ENCODE measurements around the gene SEC14L3. TPM values are rescaled to one million over a fixed set of nuclear protein-coding genes. Genes with fewer than 3 reads are reported as not detected.

The SEC14L3 gene
- total and polyA plus RNA-seq, 2 of the 13 experiments (the other 11 are each of a cell fraction or from before 2014, with no cell fraction given) = not detected

DNA sequence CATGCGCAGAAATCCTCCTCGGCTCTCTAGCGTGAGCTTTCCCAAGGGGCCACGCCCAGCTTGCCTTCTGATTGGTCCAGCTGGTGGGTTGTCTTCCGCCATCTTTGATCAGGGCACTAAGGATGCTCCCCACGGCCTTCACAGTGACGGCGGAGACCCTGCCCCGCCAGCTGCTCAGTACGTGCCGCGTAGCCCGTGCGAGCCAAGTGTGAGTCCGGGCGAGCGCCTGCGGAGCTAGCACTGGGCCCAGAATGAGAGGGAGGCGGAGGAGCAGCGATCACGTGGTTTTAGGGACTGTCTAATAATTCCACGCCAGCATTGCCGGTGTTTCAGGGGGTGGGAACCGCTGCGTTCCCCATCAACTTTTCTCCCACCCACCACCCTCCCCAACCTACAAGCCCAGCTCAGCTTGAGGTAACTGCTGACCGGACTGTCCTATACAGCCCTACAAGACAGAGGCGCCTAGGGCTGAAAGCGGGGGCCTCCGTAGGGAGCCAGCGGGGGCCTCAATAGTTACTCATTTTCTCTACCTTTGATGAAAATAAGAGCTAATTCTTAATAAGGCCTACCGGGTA is 47.8 kb downstream of the SEC14L3 start (continued):
- TF ChIP-seq, protein P1, sequence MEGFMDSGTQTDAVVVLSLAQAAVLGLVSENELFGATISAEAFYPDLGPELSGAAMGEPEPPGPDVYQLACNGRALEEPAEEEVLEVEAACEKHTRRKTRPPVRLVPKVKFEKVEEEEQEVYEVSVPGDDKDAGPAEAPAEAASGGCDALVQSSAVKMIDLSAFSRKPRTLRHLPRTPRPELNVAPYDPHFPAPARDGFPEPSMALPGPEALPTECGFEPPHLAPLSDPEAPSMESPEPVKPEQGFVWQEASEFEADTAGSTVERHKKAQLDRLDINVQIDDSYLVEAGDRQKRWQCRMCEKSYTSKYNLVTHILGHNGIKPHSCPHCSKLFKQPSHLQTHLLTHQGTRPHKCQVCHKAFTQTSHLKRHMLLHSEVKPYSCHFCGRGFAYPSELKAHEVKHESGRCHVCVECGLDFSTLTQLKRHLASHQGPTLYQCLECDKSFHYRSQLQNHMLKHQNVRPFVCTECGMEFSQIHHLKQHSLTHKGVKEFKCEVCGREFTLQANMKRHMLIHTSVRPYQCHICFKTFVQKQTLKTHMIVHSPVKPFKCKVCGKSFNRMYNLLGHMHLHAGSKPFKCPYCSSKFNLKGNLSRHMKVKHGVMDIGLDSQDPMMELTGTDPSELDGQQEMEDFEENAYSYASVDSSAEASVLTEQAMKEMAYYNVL (CRISPR knock-in tag; IDR thresholded peaks at IDR 0.05; ENCODE audit: borderline replicate concordance) = no peak
- TF ChIP-seq, protein P2, sequence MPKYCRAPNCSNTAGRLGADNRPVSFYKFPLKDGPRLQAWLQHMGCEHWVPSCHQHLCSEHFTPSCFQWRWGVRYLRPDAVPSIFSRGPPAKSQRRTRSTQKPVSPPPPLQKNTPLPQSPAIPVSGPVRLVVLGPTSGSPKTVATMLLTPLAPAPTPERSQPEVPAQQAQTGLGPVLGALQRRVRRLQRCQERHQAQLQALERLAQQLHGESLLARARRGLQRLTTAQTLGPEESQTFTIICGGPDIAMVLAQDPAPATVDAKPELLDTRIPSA (CRISPR knock-in tag; IDR thresholded peaks at IDR 0.05; ENCODE audit: borderline replicate concordance) = no peak
- TF ChIP-seq POLR2AphosphoS5 (IDR thresholded peaks at IDR 0.05; ENCODE audit: low read depth, low read length) (peak; percentile 13; the same call in 1 of the 2 replicates), NFE2L1 (CRISPR knock-in tag; IDR thresholded peaks at IDR 0.05; ENCODE audit: borderline replicate concordance) (no peak), ADNP (CRISPR knock-in tag; IDR thresholded peaks at IDR 0.05) (no peak), HOXA7 (CRISPR knock-in tag; IDR thresholded peaks at IDR 0.05) (no peak), GATAD1 (CRISPR knock-in tag; IDR thresholded peaks at IDR 0.05) (peak; percentile 85), ATAD3A (CRISPR knock-in tag; IDR thresholded peaks at IDR 0.05) (no peak), KDM2A (CRISPR knock-in tag; IDR thresholded peaks at IDR 0.05; ENCODE audit: borderline replicate concordance, low read depth) (peak; percentile 98), SP140L (CRISPR knock-in tag; IDR thresholded peaks at IDR 0.05; ENCODE audit: borderline replicate concordance) (no peak), NFKB2 (CRISPR knock-in tag; IDR thresholded peaks at IDR 0.05; ENCODE audit: borderline replicate concordance) (peak; percentile 74; the same call in 1 of the 2 replicates), ZNF343 (CRISPR knock-in tag; IDR thresholded peaks at IDR 0.05) (no peak), REPIN1 (CRISPR knock-in tag; IDR thresholded peaks at IDR 0.05; ENCODE audit: borderline replicate concordance, low read depth) (no peak), ELF3 (CRISPR knock-in tag; IDR thresholded peaks at IDR 0.05) (peak; percentile 68), ZNF607 (CRISPR knock-in tag; IDR thresholded peaks at IDR 0.05; ENCODE audit: borderline replicate concordance) (no peak)
- TF ChIP-seq, protein P3, sequence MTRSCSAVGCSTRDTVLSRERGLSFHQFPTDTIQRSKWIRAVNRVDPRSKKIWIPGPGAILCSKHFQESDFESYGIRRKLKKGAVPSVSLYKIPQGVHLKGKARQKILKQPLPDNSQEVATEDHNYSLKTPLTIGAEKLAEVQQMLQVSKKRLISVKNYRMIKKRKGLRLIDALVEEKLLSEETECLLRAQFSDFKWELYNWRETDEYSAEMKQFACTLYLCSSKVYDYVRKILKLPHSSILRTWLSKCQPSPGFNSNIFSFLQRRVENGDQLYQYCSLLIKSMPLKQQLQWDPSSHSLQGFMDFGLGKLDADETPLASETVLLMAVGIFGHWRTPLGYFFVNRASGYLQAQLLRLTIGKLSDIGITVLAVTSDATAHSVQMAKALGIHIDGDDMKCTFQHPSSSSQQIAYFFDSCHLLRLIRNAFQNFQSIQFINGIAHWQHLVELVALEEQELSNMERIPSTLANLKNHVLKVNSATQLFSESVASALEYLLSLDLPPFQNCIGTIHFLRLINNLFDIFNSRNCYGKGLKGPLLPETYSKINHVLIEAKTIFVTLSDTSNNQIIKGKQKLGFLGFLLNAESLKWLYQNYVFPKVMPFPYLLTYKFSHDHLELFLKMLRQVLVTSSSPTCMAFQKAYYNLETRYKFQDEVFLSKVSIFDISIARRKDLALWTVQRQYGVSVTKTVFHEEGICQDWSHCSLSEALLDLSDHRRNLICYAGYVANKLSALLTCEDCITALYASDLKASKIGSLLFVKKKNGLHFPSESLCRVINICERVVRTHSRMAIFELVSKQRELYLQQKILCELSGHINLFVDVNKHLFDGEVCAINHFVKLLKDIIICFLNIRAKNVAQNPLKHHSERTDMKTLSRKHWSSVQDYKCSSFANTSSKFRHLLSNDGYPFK (CRISPR knock-in tag; IDR thresholded peaks at IDR 0.05; ENCODE audit: borderline replicate concordance) = peak; percentile 99
- TF ChIP-seq, protein P4, sequence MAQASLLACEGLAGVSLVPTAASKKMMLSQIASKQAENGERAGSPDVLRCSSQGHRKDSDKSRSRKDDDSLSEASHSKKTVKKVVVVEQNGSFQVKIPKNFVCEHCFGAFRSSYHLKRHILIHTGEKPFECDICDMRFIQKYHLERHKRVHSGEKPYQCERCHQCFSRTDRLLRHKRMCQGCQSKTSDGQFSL (CRISPR knock-in tag; IDR thresholded peaks at IDR 0.05) = no peak
- TF ChIP-seq, protein P5, sequence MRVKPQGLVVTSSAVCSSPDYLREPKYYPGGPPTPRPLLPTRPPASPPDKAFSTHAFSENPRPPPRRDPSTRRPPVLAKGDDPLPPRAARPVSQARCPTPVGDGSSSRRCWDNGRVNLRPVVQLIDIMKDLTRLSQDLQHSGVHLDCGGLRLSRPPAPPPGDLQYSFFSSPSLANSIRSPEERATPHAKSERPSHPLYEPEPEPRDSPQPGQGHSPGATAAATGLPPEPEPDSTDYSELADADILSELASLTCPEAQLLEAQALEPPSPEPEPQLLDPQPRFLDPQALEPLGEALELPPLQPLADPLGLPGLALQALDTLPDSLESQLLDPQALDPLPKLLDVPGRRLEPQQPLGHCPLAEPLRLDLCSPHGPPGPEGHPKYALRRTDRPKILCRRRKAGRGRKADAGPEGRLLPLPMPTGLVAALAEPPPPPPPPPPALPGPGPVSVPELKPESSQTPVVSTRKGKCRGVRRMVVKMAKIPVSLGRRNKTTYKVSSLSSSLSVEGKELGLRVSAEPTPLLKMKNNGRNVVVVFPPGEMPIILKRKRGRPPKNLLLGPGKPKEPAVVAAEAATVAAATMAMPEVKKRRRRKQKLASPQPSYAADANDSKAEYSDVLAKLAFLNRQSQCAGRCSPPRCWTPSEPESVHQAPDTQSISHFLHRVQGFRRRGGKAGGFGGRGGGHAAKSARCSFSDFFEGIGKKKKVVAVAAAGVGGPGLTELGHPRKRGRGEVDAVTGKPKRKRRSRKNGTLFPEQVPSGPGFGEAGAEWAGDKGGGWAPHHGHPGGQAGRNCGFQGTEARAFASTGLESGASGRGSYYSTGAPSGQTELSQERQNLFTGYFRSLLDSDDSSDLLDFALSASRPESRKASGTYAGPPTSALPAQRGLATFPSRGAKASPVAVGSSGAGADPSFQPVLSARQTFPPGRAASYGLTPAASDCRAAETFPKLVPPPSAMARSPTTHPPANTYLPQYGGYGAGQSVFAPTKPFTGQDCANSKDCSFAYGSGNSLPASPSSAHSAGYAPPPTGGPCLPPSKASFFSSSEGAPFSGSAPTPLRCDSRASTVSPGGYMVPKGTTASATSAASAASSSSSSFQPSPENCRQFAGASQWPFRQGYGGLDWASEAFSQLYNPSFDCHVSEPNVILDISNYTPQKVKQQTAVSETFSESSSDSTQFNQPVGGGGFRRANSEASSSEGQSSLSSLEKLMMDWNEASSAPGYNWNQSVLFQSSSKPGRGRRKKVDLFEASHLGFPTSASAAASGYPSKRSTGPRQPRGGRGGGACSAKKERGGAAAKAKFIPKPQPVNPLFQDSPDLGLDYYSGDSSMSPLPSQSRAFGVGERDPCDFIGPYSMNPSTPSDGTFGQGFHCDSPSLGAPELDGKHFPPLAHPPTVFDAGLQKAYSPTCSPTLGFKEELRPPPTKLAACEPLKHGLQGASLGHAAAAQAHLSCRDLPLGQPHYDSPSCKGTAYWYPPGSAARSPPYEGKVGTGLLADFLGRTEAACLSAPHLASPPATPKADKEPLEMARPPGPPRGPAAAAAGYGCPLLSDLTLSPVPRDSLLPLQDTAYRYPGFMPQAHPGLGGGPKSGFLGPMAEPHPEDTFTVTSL (CRISPR knock-in tag; IDR thresholded peaks at IDR 0.05; ENCODE audit: borderline replicate concordance) = 0 out of 2 replicates have a peak, but pooled peaks have one; percentile 50

Data from HepG2 (cell line).